ENCODE measurements around the gene DTYMK. TPM values are rescaled to one million over a fixed set of nuclear protein-coding genes. Genes with fewer than 3 reads are reported as not detected.

The DTYMK gene
- total and polyA plus RNA-seq, 7 donors = 6.4 to 24.6 (median 8.1) TPM

- Histone ChIP-seq H3K9me3 (peaks cover 5% of the 10 kb centered on the region), H3K27ac (no peak overlapping the region), H3K4me1 (peaks cover 30% of the 10 kb centered on the region), H3K36me3 (ENCODE audit: insufficient read depth in 1 of 2, low read depth in 1 of 2) (peaks cover 0 to 11% of the 10 kb centered on the region in 2 donors), H3K27me3 (ENCODE audit: insufficient read depth in 3 of 3, low read length in 2 of 3) (no peaks in the 10 kb centered on the region), H3K4me3 (no peak overlapping the region)
- ATAC-seq (no peak), DNase-seq (no peak)
- intact Hi-C loops (cut with DNase I) = loop anchor here in 1 of 2 donors (10.0 kb wide), 1 partner anchor 275 kb away; no protein-coding TSS in a partner anchor
- 92 to 98% (median 93%) methylated on average over 7 of the region's 7 CpGs for WGBS, 3 donors
- TF ChIP-seq CTCF (IDR thresholded peaks at IDR 0.05) = no peak
Observed at GRCh38 chr2:241639385-241639784, 47.2 kb downstream of the DTYMK start.

DNA sequence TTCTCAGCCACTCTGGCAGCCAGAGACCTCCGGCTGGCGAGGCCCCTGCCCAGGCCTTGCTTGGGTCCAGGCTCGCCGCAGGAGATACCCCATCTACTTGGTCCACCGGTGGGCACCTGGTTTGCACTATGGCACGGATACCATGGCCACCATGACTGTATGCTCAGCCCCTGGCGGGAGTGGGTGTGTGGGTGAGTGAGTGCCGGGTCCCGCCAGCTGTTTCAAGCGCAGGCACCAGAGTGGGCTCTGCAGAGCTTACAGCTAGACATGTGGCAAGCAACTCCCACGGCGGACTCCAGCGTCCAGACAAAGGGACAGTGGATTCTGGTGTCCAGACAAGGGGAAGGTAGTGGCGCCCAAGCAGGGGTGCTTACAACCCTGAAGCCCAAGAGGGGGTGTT is 47.7 kb downstream of the DTYMK start:
- DNase-seq (no peak), ATAC-seq (no peak)
- intact Hi-C loops (cut with DNase I) = loop anchor here in 1 of 2 donors (10.0 kb wide), 1 partner anchor 274 kb away; no protein-coding TSS in a partner anchor
- H3K36me3 ChIP-seq (ENCODE audit: insufficient read depth in 1 of 2, low read depth in 1 of 2) = peaks cover 0 to 15% of the 10 kb centered on the region in 2 donors
- TF ChIP-seq CTCF (IDR thresholded peaks at IDR 0.05) = no peak
- H3K4me3 ChIP-seq = peak overlapping the region; percentile 87
- H3K27me3 ChIP-seq (ENCODE audit: insufficient read depth in 3 of 3, low read length in 2 of 3) = no peaks in the 10 kb centered on the region
- no peak overlapping the region for H3K27ac ChIP-seq
- peaks cover 30% of the 10 kb centered on the region for H3K4me1 ChIP-seq
- peaks cover 5% of the 10 kb centered on the region for H3K9me3 ChIP-seq
- WGBS, 3 donors = 94 to 96% (median 96%) methylated on average over 14 of the region's 14 CpGs

GRCh38 chr2:241637795-241638660 is 48.6 kb downstream of the DTYMK start:
- Histone ChIP-seq H3K4me1 (peaks cover 30% of the 10 kb centered on the region), H3K4me3 (peak overlapping the region; percentile 87), H3K27me3 (ENCODE audit: insufficient read depth in 3 of 3, low read length in 2 of 3) (no peaks in the 10 kb centered on the region), H3K27ac (peak overlapping the region; percentile 99), H3K9me3 (peaks cover 5% of the 10 kb centered on the region), H3K36me3 (ENCODE audit: insufficient read depth in 1 of 2, low read depth in 1 of 2) (peaks cover 0 to 23% of the 10 kb centered on the region in 2 donors)
- intact Hi-C loops (cut with DNase I) = loop anchor here in 1 of 2 donors (10.0 kb wide), 1 partner anchor 273 kb away; no protein-coding TSS in a partner anchor
- TF ChIP-seq CTCF (IDR thresholded peaks at IDR 0.05) = no peak
- ATAC-seq (peak in 1 of 4 donors; percentile 5), DNase-seq (no peak)
- 1% methylated on average over 54 to 67 of the region's 67 CpGs for whole genome bisulfite sequencing, 3 donors

DNA sequence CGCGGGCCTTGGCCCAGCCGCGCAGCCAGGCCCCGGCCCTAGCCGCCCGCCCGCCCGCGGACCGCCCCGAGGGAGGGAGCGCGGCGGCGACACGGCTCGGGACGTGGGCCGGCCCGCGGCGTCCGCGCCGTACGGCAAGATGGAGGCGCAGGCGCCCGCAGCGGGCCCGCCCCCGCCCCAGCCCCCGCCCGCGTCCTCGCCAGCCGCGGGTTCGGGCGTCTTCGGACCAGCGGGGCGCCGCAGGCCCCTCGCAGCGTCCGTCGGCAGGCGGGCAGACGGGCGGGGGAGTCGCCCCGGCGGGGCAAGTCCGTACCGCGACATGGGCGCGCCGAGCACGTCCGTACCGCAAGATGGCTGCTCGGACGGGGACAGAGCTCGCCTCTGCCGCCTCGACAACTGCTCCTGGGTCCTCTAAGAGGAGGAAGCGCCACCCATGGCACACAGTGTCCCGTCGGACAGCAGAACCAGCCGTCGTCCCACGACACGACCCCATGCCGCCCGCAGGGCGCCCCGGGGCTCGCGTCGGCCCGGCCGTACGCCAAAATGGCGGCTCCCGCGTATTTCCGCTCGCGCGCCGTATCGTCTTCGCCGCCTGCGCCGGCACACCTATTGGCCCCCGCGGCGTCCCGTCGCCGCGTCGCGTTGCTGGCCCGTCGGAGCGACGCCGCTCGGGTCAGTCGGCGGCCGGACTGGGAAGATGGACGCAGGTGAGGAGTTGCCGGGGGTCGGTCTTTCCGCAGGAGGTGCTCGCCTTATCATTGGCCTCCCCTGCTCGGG is 49.4 kb downstream of the DTYMK start, which contains the start of the genes ATG4B and THAP4:
ATG4B (plus strand) TSS at position 676 of the 777 bp plus-strand sequence; CDS start at position 698, 22 bp downstream.
THAP4 (minus strand) TSS at position 141 of the 777 bp plus-strand sequence. CDS start 141 bp downstream, outside the sequence.
- peak within 1 kb of the TSS; percentile 99 for H3K27ac ChIP-seq
- H3K36me3 ChIP-seq (ENCODE audit: insufficient read depth in 1 of 2, low read depth in 1 of 2) = peaks cover 0 to 31% of the 10 kb centered on the region in 2 donors
- TF ChIP-seq CTCF (IDR thresholded peaks at IDR 0.05) = no peak
- ATAC-seq (peak; percentile 92 to 94 (median 92)), DNase-seq (peak; percentile 88 to 93)
- peaks cover 30% of the 10 kb centered on the region for H3K4me1 ChIP-seq
- intact Hi-C loops (cut with DNase I) = loop anchor here in 1 of 2 donors (10.0 kb wide), 1 partner anchor 272 kb away; no protein-coding TSS in a partner anchor
- no peaks in the 10 kb centered on the region for H3K27me3 ChIP-seq (ENCODE audit: insufficient read depth in 3 of 3, low read length in 2 of 3)
- peaks cover 5% of the 10 kb centered on the region for H3K9me3 ChIP-seq
- 0% methylated on average over 70 to 123 of the region's 123 CpGs for WGBS, 3 donors
- H3K4me3 ChIP-seq = peak within 1 kb of the TSS; percentile 87

Measured in psoas muscle (tissue), 8 donors.